ENCODE results near the gene SEC24D. TPM values are rescaled to one million over a fixed set of nuclear protein-coding genes. Genes with fewer than 3 reads are reported as not detected.

SEC24D gene
- total RNA-seq, 1 donor from 2014 or later, result 48.1 TPM

GRCh38 chr4:118839221-118839927 is 3.4 kb upstream of the SEC24D start:
- intact Hi-C loops (cut with DNase I), result no loop called here
- no peaks in the 10 kb centered on the region for H3K27me3 ChIP-seq
- no peaks in the 10 kb centered on the region for H3K9me3 ChIP-seq
- no peak for ATAC-seq
- no peaks in the 10 kb centered on the region for H3K36me3 ChIP-seq
- no peak overlapping the region for H3K4me3 ChIP-seq
- TF ChIP-seq CTCF (IDR thresholded peaks at IDR 0.05), result no peak
- peaks cover 10% of the 10 kb centered on the region for H3K4me1 ChIP-seq
- DNase-seq, result no peak
- H3K27ac ChIP-seq, result no peak overlapping the region

GRCh38 chr4:118837121-118837507 is 1.2 kb upstream of the SEC24D start:
- ATAC-seq (no peak), DNase-seq (no peak)
- intact Hi-C loops (cut with DNase I), result no loop called here
- Histone ChIP-seq H3K9me3 (no peaks in the 10 kb centered on the region), H3K4me1 (peaks cover 16% of the 10 kb centered on the region), H3K4me3 (no peak overlapping the region), H3K27ac (no peak overlapping the region), H3K36me3 (peaks cover 15% of the 10 kb centered on the region), H3K27me3 (no peaks in the 10 kb centered on the region)
- TF ChIP-seq CTCF (IDR thresholded peaks at IDR 0.05), result no peak

- Histone ChIP-seq H3K27me3 (no peaks in the 10 kb centered on the region), H3K9me3 (no peaks in the 10 kb centered on the region), H3K4me3 (peak overlapping the region; percentile 74), H3K27ac (peak overlapping the region; percentile 88), H3K4me1 (peaks cover 16% of the 10 kb centered on the region), H3K36me3 (peaks cover 21% of the 10 kb centered on the region)
- no peak for TF ChIP-seq CTCF (IDR thresholded peaks at IDR 0.05)
- peak; percentile 71 for DNase-seq
- intact Hi-C loops (cut with DNase I), result no loop called here
- ATAC-seq, result peak; percentile 37
Observed at GRCh38 chr4:118836301-118837120, 585 bp upstream of the SEC24D start.

- DNase-seq (peak; percentile 74), ATAC-seq (peak; percentile 88)
- Histone ChIP-seq H3K27ac (peak overlapping the region; percentile 88), H3K36me3 (peaks cover 32% of the 10 kb centered on the region), H3K4me1 (peaks cover 16% of the 10 kb centered on the region), H3K27me3 (no peaks in the 10 kb centered on the region), H3K4me3 (peak overlapping the region; percentile 74), H3K9me3 (no peaks in the 10 kb centered on the region)
- no peak for TF ChIP-seq CTCF (IDR thresholded peaks at IDR 0.05)
- intact Hi-C loops (cut with DNase I), result no loop called here
Observed at GRCh38 chr4:118834960-118835569, 861 bp downstream of the SEC24D start.

GRCh38 chr4:118834070-118834469 is 1.9 kb downstream of the SEC24D start:
- no peaks in the 10 kb centered on the region for H3K9me3 ChIP-seq
- H3K4me1 ChIP-seq, result peaks cover 16% of the 10 kb centered on the region
- no peak for ATAC-seq
- peak overlapping the region; percentile 74 for H3K4me3 ChIP-seq
- no peak for DNase-seq
- no peak for TF ChIP-seq CTCF (IDR thresholded peaks at IDR 0.05)
- peaks cover 39% of the 10 kb centered on the region for H3K36me3 ChIP-seq
- no peak overlapping the region for H3K27ac ChIP-seq
- intact Hi-C loops (cut with DNase I), result no loop called here
- no peaks in the 10 kb centered on the region for H3K27me3 ChIP-seq

Measured in upper lobe of right lung (tissue), 1 donor.